T-helper 1 cell (primary cell): ENCODE data around the gene UPB1.
A peak's percentile ranks its signal among the peaks of the same experiment; 100 is the strongest.

Source experiments
- DNase-seq, 5 donors: peaks; one replicate each; pipeline ENCODE4 v3.0.0-alpha.2; 2012 to 2020
- total RNA-seq, 4 donors: gene quantifications; one replicate each; lab custom pipeline; 2026; lab: John Stamatoyannopoulos, UW

UPB1 gene
- 0.95 to 4.0 (median 2.6) reads per million in 4 donors for total RNA-seq

DNA sequence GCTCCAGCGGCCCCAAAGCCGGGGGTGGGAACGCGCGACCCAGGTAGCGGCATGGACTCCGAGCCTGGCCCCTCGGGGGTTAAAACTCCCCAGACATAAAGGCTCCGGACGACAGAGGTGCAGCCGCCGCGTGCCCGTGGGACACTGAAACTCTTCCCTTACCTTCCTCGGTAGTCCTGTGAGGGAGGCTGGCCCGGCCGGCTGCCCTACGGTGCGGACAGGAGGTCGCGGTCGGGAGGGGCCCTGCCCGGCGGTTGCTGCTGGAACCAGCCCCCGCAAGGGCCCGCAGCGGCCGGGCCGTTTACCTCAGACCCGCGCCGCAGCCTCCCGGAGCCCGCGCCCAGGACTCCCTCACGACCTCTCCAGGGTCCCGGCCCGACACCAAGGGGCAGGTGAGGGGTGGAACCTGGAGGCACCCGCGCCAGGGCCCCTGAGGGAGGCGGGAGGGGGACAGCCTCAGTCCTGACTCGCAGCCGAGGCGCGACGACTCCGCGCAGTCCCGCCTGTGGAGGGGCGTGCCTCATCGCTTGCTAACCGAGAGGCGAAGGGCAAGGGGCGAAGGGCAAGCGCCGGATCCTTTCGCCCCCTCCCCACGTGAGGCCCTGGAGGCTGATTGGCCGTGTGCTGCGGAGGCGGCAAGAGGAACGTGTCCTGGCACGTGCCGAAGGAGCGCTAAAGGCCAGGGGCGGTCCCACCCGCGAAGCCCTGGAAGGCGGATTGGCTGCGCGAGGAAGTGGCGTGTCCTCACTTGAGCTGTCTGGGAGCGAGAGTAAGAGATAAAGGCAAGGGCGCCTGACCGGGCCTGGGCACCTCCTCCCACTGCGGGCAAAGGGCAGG, at the start of gene UPB1:
UPB1 (plus strand) TSS at position 805 of the 837 bp plus-strand sequence. CDS start 72 bp downstream, outside the sequence.
- DNase-seq = no peak

DNA sequence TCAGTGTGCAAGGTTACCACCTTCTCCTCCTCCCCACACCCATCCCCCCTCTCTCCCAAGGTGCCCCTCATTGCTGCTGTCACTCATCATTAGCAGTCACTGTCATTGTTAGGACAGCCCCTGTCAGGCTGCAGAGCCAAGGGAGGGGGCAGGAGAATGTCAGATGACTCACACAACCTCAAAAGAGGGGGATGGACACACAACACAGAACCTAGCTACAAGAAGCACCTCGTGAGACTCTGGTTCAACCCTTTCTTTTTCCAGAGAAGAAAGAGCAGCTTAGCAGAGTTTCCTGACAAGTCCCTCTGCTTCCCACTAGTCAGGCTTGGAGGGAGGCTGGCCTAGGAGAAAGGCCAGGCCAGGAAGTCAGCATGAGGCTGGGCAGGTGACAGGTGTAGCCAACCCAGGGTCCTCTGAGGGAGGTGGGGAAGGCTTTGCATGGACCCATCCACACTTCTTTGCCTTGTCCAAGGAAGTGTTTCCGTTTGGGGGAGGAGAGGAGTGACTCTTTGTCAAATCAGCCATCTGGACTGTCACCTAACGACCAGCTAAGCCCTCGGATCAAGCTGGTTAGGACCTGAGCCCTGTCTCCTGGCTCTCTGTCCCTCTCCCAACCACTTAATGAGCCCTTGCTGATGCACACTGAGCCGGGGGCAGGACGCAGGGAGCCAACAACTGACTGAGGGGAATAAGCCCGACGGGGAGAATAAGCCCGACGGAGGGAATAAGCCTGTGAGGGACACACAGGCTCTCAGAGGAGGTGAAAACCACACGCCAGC, 49.5 kb upstream of the UPB1 start:
- DNase-seq = no peak

DNA sequence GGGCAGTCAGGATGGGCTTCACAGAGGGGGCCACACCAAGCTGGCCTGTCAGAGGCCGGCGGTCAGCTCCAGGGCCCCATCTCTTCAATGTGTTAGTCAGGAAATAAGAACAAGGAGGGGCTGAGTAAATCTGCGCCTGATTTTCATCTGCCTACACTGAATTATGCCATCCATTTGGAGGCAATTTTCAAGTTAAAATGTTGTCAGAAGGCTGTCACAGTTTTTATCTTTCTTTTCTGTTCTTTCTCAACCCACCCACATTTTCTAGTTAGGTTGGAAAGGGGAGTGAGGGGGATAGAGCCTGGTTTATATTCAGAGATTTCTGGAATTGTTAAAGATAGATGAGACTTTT, 48.9 kb upstream of the UPB1 start:
- DNase-seq = no peak

DNA sequence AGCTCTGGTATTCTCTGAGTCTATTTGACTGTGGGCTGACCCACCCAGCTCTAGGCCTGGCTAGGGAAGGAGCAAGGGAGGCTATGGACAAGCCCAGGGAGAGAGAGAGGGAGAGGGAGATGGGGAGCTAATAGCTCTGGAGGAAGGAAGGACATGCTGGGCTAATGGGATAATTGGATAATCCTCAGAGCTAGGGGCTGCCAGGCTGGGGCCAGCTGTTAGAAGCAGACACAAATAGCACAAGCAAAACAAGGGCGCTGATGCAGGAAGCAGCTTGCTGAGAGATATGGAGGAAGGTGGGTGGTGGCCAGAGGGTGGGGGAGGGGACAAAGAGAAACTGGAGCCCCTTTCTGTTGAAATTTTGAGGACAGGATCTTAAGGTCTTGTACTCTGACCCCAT, 44.5 kb upstream of the UPB1 start:
- no peak for DNase-seq

DNA sequence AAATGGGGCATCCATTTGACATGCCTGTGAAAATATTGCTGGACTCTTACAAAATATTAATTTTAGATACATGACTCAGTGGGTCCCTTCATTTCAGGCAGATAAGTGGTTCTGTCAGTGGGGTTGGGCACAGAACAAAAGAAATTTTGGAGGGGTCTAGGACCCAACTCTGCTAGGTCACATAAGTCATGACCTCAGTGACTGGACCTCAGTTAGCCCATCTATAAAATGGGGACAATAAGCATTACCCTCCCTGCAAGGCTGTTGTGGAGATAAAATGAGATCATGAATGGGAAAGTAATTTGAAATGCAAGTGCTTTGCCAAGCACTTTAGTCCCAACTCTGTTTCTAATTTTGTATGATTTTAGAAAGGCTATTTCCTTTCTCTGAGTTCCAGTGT, 44.0 kb upstream of the UPB1 start:
- no peak for DNase-seq

DNA sequence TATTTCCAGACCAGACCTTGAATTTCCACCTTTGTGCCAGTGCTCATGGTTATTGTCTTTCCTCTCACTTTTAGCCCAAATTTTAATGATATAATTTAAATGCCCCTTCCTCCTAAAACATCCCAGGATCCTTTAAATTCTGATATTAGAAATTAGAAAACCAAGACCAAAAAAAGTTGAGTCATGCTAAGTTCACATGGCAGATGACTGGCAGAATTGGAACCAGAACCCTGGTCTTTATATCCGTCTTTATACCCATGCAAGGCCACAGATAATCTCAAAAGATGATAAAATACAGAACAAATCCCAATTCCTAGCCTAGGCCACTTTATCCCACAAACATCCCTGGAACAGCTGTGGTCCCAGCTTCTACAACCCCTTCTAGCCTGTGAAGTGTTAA, 41.3 kb upstream of the UPB1 start:
- no peak for DNase-seq

DNA sequence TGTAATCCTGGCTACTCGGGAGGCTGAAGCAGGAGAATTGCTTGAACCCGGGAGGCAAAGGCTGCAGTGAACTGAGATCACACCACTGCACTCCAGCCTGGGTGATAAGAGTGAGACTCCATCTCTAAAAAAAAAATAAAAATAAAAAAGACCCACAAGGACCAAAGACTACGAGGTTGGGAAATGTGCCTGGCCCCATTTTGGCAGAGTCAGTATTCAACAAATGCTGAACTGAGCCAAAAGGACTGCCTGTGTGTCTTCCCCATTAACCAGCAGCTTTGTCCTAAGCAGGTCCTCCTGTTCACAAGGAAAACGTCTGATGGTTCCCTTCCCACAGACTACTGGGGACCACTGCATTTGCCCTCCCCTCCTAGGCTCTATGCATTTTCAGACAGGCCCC, 40.1 kb upstream of the UPB1 start:
- DNase-seq = no peak

DNA sequence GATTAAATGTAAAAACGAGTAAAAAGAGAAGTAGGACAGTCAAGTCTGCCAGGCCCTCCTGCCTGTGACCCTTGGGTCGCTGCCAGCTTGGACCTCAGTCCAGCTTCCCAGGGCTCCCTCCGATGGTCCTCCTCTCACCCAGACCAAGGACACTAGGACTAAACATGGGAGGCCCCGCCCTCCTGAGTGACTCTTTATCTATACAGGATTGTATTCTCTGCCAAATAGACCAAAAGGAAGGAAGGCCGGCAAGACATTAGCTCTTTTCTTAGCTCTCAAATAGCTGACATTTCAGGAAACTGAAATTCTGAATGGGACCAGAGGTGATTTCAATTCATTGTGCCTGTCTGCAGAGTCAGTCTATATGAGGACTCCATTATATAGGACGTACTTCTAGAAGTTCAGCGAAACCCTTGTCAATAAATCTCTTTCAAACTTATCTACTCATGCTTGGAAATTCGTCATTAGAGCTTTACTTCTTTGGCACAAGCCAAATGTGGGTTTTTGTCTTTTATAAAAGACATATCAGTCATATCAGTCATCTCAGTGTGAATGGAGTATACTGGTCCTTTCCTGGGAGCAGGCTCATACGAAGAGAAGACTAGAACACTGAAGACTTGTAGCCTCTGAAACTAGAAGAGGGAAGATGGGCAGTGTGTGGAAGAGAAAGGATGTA, 39.2 kb upstream of the UPB1 start:
- DNase-seq = no peak

DNA sequence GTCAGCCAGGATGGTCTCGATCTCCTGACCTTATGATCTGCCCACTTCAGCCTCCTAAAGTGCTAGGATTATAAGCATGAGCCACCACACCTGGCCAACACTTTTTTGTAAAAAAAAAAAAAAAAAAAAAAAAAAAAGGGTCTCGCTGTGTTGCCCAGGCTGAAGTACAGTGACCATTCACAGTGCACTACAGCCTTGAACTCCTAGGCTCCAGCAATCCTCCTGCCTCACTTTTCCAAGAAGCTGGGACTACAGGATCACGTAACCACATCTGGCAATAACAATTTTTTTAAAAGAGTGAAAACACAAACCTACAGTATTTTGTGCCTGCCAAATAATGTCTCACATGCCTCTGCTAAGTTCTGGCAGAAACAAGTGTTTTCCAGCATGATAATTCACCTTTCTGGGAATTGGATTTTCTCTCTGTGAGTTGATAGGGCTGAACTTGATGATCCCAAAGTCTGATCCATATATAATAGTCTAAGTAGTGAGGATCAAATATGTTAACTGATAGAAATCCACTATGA, 37.2 kb upstream of the UPB1 start:
- DNase-seq = no peak

DNA sequence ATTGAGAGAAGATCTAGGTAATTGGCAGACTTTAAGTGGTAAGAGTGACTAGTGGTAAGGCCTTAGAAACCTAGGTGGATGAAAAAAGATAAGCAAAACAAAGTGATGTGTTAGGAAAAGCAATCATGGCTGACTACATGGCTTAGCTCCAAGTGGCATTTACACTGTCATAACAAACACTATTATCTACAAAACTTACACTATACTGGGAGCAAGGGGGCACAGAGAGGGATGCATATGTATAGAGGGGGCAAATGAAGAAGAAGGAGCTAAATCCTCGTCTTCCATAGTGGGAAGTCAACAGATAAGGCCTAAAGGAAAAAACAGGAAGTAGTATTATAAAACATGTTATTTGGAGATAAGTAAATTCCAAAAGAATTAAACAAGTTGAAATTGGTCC, 35.2 kb upstream of the UPB1 start:
- DNase-seq = no peak

DNA sequence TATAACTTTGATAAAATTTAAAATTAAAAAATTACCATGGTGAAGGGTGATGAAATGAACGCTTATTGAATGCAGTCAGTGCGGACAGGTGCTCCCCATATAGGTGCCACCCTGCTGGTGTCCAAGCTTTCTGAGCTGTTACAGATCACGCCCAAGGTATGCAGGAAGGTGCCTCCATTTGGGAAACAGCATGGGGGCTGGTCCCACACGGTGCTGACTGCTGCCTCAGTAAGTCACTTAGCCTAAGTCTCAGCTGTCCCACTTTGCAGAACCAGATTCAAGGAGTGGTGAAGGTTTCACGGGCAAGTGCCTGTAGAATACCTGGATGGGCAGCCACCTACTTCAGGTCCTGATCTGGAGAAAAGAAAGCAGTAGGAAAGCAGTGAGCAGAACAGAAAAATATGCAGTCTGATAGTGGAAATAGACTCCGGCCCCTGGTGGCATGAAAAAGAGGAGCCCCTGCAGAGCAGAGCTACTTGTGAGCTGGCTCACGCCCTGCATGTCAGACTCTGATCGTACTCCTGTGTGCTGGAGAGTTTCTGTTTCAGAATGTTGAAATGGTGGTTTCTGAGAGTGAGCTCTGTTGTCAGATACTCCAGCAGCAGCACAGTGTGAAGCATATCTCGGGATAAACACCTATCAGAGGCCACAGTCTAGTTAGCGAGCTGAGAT, 34.6 kb upstream of the UPB1 start:
- DNase-seq = peak in 1 of 5 donors; percentile 49

DNA sequence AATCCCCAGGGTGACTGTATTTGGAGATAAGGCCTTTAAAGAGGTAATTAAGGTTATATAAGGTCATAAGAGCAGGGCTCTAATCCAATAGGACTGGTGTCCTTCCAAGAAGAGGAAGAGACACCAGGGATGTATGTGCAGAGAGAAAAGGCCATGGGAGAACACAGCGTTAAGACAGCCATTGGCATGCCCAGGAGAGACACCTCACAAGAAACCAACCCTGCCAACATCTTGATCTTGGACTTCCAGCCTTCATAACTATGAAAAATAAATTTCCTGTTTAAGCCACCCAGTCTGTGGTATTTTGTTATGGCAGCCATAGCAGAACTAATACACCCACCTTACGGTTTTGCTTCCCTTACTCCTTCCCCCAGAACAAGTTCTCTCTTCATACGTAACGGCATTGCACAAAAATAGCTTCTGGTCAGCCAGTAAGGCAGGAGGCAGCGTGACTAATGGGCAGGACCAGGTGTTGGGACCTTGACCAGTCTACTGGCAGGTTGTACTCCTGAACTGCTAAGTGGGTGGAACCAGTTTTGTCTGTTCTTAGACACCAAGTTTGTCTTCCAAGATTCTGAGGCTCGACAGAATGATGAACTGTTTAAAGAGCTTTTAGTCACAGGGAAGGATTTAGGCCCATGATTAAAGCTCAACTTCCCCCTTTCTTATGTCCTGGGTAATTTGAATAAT, 31.9 kb upstream of the UPB1 start:
- no peak for DNase-seq

DNA sequence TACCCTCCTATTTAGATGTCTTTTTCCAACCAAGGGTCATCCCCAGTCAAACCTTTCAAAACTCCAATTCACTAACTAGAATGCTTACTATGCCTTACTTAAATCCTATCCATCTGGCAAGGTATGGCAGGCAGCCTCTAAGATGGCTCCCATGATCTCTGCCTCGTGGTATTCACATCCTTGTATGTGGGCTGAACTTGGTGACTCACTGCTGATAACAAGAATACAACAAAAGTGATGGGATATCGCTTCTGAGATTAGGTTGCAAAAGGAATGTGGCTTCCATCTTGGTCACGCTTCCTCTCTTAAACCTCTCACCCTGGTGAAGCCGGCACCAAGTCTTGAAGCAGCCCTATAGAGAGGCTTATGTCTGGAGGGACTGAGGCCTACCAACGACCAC, 29.6 kb upstream of the UPB1 start:
- DNase-seq = no peak

DNA sequence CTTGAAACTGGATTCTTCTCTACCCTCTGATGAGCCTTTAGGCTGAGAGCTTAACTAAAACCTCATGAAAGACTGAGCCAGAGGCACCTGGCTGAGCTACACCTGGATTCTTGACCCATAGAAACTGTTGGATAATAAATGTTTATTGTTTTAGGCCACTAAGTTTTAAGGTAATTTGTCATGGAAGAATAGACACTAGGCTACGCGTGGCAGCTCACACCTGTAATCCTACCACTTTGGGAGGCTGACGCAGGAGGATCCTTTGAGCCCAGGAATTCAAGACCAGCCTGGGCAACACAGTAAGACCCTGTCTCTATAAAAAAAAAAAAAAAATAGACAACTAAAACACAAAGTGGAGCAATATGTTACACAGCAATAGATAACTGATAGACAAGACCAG, 29.2 kb upstream of the UPB1 start:
- no peak for DNase-seq

DNA sequence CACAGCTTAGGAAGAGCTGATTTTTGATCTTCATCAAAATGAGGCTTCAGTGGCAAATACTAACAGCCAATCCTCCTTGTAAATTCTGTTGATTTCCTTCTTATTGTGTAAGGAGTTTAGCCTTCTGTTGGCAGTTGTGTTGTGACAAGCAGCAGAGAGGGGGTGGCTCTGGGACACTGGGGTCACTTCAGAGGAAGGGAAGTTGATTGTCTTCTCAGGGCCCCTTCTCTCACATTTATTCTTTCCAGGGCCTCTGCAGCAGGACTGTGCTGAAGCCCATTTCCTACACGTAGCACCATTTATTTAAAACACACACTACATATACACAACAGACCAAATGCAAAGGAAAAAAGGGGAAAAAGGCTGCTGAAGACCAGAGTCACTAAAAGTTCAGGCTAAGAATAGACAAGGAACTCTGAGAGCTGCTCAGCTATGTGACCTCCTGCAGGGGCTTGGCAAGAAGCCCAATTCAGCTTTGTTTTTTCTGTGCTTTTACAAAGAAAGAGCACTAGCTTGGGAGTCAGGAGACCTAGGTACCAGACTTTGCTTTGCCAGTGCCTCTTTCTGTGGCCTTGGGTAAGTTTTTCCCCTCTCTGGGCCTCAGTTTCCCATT, 28.3 kb upstream of the UPB1 start:
- no peak for DNase-seq

DNA sequence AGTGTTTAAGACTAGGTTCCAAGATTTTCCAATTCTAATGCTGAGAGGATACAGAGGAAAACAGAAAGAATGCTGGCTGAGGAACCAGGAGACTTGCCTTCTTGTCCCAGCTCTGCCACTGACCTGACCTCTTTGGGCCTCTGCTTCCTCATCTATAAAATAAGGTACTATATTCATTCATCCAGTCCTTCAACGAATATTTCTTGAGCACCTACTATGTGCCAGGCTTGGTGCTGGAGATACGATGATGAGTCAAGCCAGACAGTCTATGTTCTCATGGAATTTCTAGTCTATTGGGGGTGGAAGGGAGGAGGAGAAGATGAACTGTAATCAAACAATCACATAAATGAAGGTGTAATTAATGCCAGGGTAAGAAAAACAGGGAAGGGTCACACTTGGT, 27.8 kb upstream of the UPB1 start:
- DNase-seq = no peak

DNA sequence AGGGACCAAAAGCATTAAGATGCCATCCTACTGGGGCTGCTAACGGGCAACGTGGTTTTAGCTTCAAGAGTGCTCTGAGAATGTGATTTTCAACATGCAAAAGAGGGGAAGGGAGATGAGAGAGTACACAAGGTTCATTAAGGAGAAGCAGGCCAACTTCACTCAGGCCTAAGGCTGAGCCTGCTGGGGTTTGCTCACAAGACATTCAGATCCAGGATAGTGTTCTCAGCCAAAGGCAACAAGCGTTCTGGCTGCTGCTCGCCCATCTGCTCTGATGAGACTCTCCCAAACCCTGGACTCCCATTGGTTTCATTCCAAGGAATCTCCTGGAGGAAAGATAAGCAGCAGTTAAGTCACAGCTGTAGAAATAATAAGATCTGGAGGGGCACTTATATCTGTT, 23.6 kb upstream of the UPB1 start:
- DNase-seq = no peak

DNA sequence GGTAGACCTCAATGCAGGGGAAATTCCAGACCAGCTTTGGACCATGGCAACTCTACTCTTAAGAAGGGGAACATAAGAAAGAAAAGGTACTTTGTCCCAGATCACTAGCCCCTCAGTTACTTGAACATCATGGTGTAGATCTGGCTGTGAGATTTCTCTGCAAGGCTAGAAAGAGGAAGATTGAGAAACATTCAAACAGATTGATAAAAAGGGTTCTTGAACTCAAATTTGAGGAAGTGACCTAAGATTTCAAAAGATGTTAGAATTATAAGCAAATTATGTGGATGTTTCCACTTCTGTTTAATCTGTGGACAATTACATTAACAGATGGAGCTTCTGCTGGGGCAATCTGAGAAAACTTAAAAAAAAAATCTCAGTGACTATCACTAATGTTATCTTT, 21.8 kb upstream of the UPB1 start:
- no peak for DNase-seq

DNA sequence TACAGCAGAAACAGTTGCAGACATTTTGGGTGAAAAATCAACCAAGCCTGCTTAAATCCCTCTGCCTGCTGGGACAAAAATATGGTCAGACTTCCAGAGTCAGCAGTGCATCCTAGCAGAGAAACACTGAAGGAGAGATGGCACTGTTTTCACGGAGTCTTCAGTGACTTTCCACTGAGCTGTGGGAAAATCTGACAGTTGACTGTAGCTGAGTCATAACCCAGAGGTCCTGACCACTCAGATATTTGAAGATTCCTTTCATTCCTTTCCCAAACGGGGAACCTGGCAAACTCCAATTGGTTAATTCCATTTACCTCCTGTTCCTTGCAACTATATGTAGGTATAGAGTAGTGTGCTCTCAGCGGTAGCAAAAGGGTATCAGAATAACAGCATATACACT, 20.9 kb upstream of the UPB1 start:
- no peak for DNase-seq

DNA sequence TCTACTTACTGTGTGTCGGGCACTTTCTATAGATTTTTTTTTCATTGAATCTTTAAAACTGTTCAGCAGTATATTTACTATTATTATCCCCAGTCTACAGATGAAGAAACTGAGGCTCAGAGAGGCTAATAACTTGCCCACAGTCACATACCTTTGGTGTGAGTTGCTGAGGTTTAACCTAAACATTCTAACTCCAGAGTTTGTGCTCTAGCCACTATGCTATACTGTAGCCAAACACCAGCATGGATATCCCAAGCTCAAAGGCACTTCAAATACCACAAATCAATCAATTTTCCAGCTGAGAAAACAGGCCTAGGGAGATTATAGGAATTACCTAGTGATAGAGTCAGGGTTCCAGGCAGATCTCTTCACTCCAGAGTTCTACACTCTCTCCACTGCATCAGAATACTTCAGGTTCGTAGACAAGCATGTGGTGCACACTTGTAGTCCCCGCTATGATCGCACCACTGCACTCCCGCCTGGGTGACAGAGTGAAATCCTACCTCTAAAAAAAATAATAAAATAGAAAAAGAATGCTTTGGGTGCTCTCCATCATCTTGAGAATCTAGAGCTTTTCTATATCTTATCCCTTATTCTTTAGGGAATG, 20.4 kb upstream of the UPB1 start:
- no peak for DNase-seq

DNA sequence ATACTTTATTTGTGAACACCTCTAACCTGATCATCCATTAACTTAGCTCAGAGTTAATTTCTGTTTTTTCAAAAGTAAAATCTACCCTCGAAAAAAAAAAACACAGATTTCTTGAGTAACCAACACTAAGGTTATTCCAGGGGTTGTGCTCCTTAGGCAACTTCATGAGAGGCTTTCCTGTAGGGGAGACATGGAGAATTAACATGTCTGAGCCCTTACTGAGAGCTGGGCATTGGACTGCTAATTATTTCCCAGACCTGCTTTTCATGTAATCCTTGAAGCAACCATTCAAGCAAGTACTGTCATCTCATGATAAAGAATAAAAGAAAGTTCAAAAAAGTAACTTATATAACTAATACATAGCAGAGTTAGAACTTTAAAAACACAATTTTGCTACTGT, 13.5 kb upstream of the UPB1 start:
- DNase-seq = no peak
